HG02678 (cell line): ENCODE measurements around the gene RPS6KA4.

ENCODE experiments used
- ATAC-seq: cut with Tn5 transposase; IDR thresholded peaks from one replicate; pipeline ENCODE4 v1.9.1; 2021; ENCODE audit warnings: mild to moderate bottlenecking, moderate library complexity; ENCODE audit not compliant: unreplicated experiment

RPS6KA4 gene

GRCh38 chr11:64324692-64325469 is 34.1 kb upstream of the RPS6KA4 start:
- ATAC-seq = no peak

- ATAC-seq = no peak
Observed at GRCh38 chr11:64327375-64327774, 31.6 kb upstream of the RPS6KA4 start.

GRCh38 chr11:64327993-64328392 is 31.0 kb upstream of the RPS6KA4 start:
- ATAC-seq = no peak

DNA sequence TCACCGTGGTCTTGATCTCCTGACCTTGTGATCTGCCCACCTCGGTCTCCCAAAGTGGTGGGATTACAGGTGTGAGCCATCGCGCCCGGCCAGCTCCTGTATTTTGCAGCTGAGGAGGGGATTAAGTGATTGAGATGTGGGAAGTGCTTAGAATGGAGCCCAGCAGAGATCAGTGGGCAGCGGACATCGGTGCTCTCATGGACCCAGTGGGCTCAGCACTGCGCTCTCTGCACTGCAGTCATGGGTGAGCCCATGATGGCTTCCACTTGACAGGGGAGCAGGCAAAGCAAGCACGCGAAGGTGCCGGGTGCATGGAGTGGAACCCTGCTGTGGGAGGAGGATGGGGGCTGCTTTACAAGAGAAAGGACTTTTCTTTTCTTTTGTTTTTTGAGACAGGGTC is 28.1 kb upstream of the RPS6KA4 start:
- ATAC-seq = no peak

- ATAC-seq = peak; percentile 52
Observed at GRCh38 chr11:64331569-64332371, 27.2 kb upstream of the RPS6KA4 start.

- no peak for ATAC-seq
Observed at GRCh38 chr11:64333556-64333955, 25.4 kb upstream of the RPS6KA4 start.

GRCh38 chr11:64334764-64335735 is 23.9 kb upstream of the RPS6KA4 start:
- peak; percentile 75 for ATAC-seq

DNA sequence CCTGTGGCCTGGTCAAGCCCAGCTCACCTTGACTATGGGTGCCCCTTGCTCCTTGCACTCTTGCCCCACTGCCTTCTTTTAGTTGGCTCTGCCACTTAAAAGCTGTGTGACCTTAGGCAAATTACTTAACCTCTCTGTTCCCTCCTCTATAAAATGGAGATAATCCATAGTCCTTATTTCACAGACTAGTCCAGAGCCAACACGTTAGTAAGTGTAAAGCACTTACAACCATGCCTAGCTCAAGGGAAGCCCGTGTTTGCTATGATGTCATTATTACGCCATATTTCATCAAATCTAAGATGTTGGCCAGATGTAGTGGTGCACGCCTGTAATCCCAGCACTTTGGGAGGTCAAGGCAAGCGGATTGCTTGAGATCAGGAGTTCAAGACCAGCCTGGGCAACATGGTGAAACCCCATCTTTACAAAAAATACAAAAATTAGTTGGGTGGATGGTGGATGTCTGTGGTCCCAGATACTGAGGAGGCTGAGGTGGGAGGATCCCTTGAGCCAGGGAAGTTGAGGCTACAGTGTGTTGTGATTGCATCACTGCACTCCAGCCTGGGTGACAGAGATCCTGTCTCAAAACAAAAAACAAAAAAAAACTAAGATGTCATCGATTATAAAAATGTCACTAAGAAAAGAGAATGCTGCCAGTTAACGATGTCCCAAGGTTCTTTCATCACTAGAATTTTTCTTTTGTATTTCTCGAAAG is 21.3 kb upstream of the RPS6KA4 start:
- ATAC-seq = no peak

DNA sequence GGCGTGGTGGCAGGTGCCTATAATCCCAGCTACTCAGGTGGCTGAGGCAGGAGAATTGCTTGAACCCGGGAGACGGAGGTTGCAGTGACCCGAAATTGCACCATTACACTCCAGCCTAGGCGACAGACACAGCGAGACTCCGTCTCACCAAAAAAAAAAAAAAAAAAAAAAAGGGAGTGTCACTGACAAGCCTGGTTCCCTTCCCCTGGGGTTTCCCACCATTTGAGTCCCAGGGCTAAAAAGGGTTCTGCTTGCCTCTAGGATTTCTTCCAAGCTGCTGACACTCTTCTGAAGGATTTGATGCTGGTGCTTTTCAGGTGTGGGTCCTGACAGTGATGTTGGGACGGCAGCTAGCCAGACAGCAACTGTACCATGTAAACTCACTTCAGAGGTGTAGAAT is 20.2 kb upstream of the RPS6KA4 start:
- no peak for ATAC-seq

DNA sequence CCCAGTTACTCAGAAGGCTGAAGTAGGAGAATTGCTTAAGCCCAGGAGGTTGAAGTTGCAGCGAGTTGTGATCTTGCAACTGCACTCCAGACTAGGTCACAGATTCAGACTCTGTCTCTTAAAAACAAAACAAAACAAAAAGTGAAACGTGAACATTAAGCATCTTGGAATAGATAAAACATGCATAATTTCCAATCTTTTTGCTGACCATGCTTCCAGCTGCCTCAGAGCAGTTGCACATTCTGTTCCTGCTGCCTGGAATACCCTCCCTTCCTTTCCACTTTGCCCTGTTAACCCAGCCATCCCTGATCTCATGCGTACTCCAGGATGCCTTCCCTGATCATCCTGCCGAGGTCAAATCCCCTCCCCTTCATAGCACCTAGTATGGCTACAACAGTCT is 19.7 kb upstream of the RPS6KA4 start:
- no peak for ATAC-seq

DNA sequence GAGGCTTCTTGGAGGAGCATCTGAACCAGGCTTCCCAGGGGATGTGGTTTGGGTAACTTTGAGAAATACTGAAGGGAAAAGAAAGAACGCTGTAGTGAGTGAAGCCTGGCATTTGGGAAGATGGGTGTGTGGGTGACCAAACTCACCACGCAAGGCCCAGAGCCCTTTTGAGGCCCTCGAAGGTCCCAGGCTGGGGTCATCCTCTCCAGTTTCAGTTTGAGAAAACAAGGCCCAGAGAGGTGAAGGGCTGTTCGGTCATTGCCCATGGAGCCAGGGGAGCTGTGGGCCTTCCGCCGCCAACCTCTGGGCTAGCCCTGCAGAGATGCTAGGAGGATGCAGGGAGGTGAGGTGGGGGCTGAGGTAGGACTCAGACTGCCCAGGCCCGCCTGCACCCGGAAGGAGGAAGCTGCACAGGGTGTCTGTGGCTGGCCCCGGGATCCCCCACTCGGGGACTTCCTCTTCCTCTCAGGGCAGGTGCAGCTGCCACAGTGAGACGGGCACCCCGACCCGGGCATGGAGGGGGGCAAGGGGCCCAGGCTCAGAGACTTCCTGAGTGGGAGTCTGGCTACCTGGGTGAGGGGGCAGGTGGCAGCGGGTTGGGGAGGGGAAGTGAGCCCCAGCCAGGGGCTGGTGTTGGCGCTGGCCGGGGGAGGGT is 19.1 kb upstream of the RPS6KA4 start, which contains the start of gene CCDC88B:
Gene CCDC88B, plus strand, starts transcription at position 451 of the 655 bp plus-strand sequence. Its CDS starts 63 bp downstream, at position 514.
- peak; percentile 70 for ATAC-seq

- ATAC-seq = peak; percentile 45
Observed at GRCh38 chr11:64340671-64341335, 18.2 kb upstream of the RPS6KA4 start.

DNA sequence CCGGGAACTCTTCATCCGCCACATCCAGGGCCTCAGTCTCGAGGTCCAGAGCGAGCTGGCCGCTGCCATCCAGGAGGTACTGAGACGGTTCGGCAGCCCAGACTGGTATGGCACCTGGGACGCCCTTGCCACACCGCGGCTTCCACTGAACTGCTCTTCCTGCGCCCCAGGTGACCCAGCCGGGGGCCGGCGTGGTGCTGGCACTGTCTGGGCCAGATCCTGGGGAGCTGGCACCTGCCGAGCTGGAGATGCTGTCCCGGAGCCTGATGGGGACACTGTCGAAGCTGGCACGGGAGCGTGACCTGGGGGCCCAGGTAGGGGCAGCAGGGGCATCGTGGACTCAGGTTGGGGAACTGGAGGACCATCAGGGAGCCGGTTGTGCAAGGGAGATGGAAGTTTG is 17.5 kb upstream of the RPS6KA4 start:
- ATAC-seq = no peak

DNA sequence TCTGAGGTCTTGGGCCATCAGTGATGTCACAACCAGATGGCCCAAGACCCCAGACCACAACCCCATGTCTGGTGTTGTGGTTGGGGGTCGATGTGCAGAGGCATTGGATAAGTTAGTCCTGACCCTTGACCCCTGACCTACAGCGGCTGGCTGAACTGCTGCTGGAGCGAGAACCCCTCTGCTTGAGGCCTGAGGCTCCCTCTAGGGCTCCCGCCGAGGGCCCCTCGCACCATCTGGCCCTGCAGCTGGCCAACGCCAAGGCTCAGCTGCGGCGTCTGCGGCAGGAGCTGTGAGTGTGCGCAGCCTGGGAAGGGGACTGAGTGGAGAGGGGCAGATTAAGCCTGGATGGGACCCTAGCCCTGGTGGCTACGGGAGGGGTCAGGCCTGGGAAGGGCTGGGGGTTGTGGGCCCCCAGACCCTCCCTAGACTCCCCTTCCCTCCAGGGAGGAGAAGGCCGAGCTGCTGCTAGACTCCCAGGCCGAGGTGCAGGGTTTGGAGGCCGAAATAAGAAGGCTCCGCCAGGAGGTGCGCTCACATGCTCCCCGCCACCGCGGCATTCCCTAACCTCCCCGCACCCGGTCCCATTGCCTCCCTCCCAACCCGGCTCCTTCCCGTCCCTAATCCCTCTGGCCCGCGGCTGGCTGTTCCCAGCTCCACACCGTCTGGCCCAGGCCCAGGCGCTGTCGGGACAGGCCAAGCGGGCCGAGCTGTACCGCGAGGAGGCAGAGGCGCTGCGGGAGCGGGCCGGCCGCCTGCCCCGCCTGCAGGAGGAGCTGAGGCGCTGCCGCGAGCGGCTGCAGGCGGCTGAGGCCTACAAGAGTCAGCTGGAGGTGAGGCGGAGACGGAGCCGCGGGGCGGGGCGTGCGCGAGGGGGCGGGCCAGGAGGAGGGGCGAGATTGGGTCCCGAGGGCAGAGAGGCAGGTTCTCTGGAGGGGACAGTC is 16.8 kb upstream of the RPS6KA4 start:
- no peak for ATAC-seq

GRCh38 chr11:64342869-64343745 is 15.9 kb upstream of the RPS6KA4 start:
- ATAC-seq = no peak

DNA sequence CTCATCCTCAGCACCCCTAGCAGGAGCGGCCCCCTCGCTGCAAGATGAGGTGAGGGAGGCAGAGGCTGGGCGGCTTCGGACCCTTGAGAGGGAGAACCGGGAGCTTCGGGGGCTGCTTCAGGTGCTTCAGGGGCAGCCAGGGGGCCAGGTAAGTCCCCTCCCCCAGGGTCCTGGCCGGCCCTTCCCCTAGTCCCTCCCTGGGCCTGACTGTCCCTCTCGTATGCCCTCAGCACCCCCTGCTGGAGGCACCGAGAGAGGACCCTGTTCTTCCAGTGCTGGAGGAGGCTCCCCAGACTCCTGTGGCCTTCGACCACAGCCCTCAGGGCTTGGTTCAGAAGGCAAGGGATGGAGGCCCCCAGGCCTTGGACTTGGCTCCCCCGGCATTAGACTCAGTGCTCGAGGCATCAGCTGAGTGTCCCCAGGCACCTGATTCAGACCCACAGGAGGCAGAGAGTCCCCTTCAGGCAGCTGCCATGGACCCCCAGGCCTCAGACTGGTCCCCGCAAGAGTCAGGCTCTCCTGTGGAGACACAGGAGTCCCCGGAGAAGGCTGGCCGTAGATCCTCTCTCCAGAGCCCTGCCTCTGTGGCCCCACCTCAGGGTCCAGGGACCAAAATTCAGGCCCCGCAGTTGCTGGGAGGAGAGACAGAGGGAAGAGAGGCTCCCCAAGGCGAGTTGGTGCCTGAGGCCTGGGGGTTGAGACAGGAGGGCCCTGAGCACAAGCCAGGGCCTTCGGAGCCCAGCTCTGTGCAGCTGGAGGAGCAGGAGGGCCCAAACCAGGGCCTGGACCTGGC is 15.0 kb upstream of the RPS6KA4 start:
- no peak for ATAC-seq
